ENCODE data around the gene STAT5B. TPM values are rescaled to one million over a fixed set of nuclear protein-coding genes. Genes with fewer than 3 reads are reported as not detected.
A peak's percentile ranks its signal among the peaks of the same experiment; 100 is the strongest.

The STAT5B gene
- total and polyA plus RNA-seq, 2 donors (not counting 1 experiment from before 2014, with no cell fraction given) = 24.4 to 29.6 TPM

DNA sequence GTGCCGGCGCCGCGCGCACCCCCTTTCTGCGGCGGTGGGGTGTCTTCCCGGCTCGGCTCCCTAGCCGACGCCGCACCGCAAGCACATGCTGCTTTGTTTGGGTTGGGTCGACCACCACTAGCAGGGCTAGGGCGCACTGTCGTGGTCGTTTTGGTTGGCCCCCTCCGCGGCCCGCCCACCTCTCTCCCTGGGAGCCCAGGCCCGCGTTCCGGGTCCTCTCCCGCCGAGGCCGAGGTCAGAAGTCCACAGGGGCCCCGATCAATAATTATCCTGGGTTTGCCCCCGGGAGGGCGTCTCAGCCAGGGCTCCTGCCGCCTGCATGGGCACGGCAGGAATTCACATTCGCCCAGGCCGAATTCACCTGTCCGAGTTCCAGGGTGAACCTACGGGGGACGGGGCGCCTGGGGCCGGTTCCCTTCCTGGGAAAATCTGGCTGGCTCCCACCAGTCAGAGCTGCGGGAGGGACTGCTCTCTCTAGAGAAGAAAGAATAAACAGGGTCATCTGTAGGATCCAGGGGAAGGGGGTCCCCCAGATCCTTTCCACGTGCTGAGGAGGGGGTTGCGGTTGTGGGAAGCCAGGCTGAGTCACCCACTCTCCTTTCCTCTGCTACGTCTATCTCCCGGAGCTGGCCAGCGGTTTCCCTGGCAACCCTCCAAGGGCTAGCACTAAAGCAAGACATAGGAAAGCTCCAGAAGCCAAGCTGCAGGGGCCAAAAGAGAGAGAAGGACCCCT lies 584 bp upstream of the STAT5B start:
- DNase-seq (ENCODE audit: low read depth in 2 of 2) = peak; percentile 85
- TF ChIP-seq, protein P1, sequence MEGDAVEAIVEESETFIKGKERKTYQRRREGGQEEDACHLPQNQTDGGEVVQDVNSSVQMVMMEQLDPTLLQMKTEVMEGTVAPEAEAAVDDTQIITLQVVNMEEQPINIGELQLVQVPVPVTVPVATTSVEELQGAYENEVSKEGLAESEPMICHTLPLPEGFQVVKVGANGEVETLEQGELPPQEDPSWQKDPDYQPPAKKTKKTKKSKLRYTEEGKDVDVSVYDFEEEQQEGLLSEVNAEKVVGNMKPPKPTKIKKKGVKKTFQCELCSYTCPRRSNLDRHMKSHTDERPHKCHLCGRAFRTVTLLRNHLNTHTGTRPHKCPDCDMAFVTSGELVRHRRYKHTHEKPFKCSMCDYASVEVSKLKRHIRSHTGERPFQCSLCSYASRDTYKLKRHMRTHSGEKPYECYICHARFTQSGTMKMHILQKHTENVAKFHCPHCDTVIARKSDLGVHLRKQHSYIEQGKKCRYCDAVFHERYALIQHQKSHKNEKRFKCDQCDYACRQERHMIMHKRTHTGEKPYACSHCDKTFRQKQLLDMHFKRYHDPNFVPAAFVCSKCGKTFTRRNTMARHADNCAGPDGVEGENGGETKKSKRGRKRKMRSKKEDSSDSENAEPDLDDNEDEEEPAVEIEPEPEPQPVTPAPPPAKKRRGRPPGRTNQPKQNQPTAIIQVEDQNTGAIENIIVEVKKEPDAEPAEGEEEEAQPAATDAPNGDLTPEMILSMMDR (conservative IDR thresholded peaks at IDR 0.05 in 1 of 2, IDR thresholded peaks at IDR 0.05 in 1 of 2; ENCODE audit: low read depth in 1 of 2, low read length in 2 of 2) = no peak
- no peak for TF ChIP-seq EZH2 (IDR thresholded peaks at IDR 0.05; ENCODE audit: low read length, missing control alignments)
- H4K20me1 ChIP-seq (ENCODE audit: control insufficient read depth, extremely low read depth, insufficient read depth, low read length) = no peaks in the 10 kb centered on the region
- peak overlapping the region; percentile 72 for H3K9ac ChIP-seq (ENCODE audit: insufficient read depth, low read length)
- peaks cover 10% of the 10 kb centered on the region for H3K79me2 ChIP-seq (ENCODE audit: control insufficient read depth, insufficient read depth, low read length)
- H3K27me3 ChIP-seq (ENCODE audit: control insufficient read depth, insufficient read depth, low read length) = no peaks in the 10 kb centered on the region
- H3K4me1 ChIP-seq (ENCODE audit: control insufficient read depth, extremely low read depth, insufficient read depth, low read length) = peaks cover 3% of the 10 kb centered on the region
- H3K4me3 ChIP-seq (replicated peaks in 1 of 4; ENCODE audit: control extremely low read depth in 1 of 4, insufficient read depth in 1 of 4, low read depth in 3 of 4, low read length in 4 of 4) = peak overlapping the region; percentile 50 to 72 (median 62)
- no peaks in the 10 kb centered on the region for H3K36me3 ChIP-seq (ENCODE audit: control insufficient read depth, insufficient read depth, low read length)
- H3K4me2 ChIP-seq (ENCODE audit: extremely low read depth, insufficient read depth, low read length) = peak overlapping the region; percentile 83
- no peaks in the 10 kb centered on the region for H3K9me3 ChIP-seq (ENCODE audit: control insufficient read depth, insufficient read depth, low read depth, low read length)
- peak overlapping the region; percentile 29 for H3K27ac ChIP-seq (ENCODE audit: insufficient read depth, low read length)
- peak overlapping the region; percentile 64 for H2AFZ ChIP-seq (ENCODE audit: low read length)

- Histone ChIP-seq H3K79me2 (ENCODE audit: control insufficient read depth, insufficient read depth, low read length) (peaks cover 11% of the 10 kb centered on the region), H3K4me3 (replicated peaks in 1 of 4; ENCODE audit: control extremely low read depth in 1 of 4, insufficient read depth in 1 of 4, low read depth in 3 of 4, low read length in 4 of 4) (peak overlapping the region; percentile 70 to 78 (median 74)), H2AFZ (ENCODE audit: low read length) (peak overlapping the region; percentile 44), H3K9ac (ENCODE audit: insufficient read depth, low read length) (peak overlapping the region; percentile 71), H3K4me2 (ENCODE audit: extremely low read depth, insufficient read depth, low read length) (peak overlapping the region; percentile 89), H3K9me3 (ENCODE audit: control insufficient read depth, insufficient read depth, low read depth, low read length) (no peaks in the 10 kb centered on the region), H4K20me1 (ENCODE audit: control insufficient read depth, extremely low read depth, insufficient read depth, low read length) (no peaks in the 10 kb centered on the region), H3K27ac (ENCODE audit: insufficient read depth, low read length) (peak overlapping the region; percentile 28), H3K4me1 (ENCODE audit: control insufficient read depth, extremely low read depth, insufficient read depth, low read length) (peaks cover 3% of the 10 kb centered on the region), H3K36me3 (ENCODE audit: control insufficient read depth, insufficient read depth, low read length) (no peaks in the 10 kb centered on the region), H3K27me3 (ENCODE audit: control insufficient read depth, insufficient read depth, low read length) (no peaks in the 10 kb centered on the region)
- TF ChIP-seq, protein P1 (conservative IDR thresholded peaks at IDR 0.05 in 1 of 2, IDR thresholded peaks at IDR 0.05 in 1 of 2; ENCODE audit: low read depth in 1 of 2, low read length in 2 of 2) = no peak
- no peak for TF ChIP-seq EZH2 (IDR thresholded peaks at IDR 0.05; ENCODE audit: low read length, missing control alignments)
- DNase-seq (ENCODE audit: low read depth in 2 of 2) = peak; percentile 55 to 56
Measured at GRCh38 chr17:42275527-42276358, 448 bp downstream of the STAT5B start.

Data from fibroblast of lung (primary cell).